Measurements from ENCODE around the gene GDF15.

GRCh38 chr19:18428173-18428786 is 42.3 kb downstream of the GDF15 start:
- TF ChIP-seq POLR2AphosphoS5 (IDR thresholded peaks at IDR 0.05) (no peak), POLR2A (IDR thresholded peaks at IDR 0.05) (no peak), EP300 (IDR thresholded peaks at IDR 0.05) (no peak)
- TF ChIP-seq, protein P1, sequence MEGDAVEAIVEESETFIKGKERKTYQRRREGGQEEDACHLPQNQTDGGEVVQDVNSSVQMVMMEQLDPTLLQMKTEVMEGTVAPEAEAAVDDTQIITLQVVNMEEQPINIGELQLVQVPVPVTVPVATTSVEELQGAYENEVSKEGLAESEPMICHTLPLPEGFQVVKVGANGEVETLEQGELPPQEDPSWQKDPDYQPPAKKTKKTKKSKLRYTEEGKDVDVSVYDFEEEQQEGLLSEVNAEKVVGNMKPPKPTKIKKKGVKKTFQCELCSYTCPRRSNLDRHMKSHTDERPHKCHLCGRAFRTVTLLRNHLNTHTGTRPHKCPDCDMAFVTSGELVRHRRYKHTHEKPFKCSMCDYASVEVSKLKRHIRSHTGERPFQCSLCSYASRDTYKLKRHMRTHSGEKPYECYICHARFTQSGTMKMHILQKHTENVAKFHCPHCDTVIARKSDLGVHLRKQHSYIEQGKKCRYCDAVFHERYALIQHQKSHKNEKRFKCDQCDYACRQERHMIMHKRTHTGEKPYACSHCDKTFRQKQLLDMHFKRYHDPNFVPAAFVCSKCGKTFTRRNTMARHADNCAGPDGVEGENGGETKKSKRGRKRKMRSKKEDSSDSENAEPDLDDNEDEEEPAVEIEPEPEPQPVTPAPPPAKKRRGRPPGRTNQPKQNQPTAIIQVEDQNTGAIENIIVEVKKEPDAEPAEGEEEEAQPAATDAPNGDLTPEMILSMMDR (IDR thresholded peaks at IDR 0.05), result no peak
